Mucosa of rectum (tissue), 2 donors: ENCODE results near the gene MNX1.

Source experiments
- H3K27ac ChIP-seq, 2 donors: one replicate each; pipeline ENCODE4 v1.7.0; 2013; ENCODE audit warnings: inconsistent platforms in 2 of 2, low read depth in 2 of 2, low read length in 2 of 2
- H3K27me3 ChIP-seq, 2 donors: one replicate each; pipeline ENCODE4 v1.7.0; 2013; ENCODE audit warnings: low read length in 2 of 2; ENCODE audit not compliant: control insufficient read depth in 2 of 2, insufficient read depth in 2 of 2
- H3K36me3 ChIP-seq, 2 donors: one replicate each; pipeline ENCODE4 v1.7.0; 2013; ENCODE audit warnings: low read length in 2 of 2; ENCODE audit not compliant: control insufficient read depth in 2 of 2, insufficient read depth in 2 of 2
- H3K4me1 ChIP-seq, 2 donors: one replicate each; pipeline ENCODE4 v1.7.0; 2013; ENCODE audit warnings: low read length in 2 of 2, mild to moderate bottlenecking in 1 of 2; ENCODE audit not compliant: control insufficient read depth in 2 of 2, insufficient read depth in 2 of 2
- H3K4me3 ChIP-seq, 2 donors: one replicate each; pipeline ENCODE4 v1.7.0; 2013; ENCODE audit warnings: low read length in 2 of 2
- H3K9ac ChIP-seq, 2 donors: one replicate each; pipeline ENCODE4 v1.7.0; 2013; ENCODE audit warnings: low read length in 2 of 2, low read depth in 1 of 2, mild to moderate bottlenecking in 1 of 2
- H3K9me3 ChIP-seq, 2 donors: one replicate each; pipeline ENCODE4 v1.7.0; 2013; ENCODE audit warnings: low read length in 2 of 2; ENCODE audit not compliant: control insufficient read depth in 2 of 2
- donor health status: healthy.
- donor health status: Normal muscosa, but diverticular disease.

Gene MNX1

GRCh38 chr7:157033483-157034473 is 23.3 kb upstream of the MNX1 start:
- H3K4me3 ChIP-seq: no peak overlapping the region
- peaks cover 10 to 12% of the 10 kb centered on the region in 2 donors for H3K27me3 ChIP-seq
- H3K4me1 ChIP-seq: no peaks in the 10 kb centered on the region
- H3K9ac ChIP-seq: no peak overlapping the region
- H3K9me3 ChIP-seq: no peaks in the 10 kb centered on the region
- no peak overlapping the region for H3K27ac ChIP-seq
- H3K36me3 ChIP-seq: no peaks in the 10 kb centered on the region

- H3K4me1 ChIP-seq: peaks cover 0 to 7% of the 10 kb centered on the region in 2 donors
- no peaks in the 10 kb centered on the region for H3K9me3 ChIP-seq
- no peaks in the 10 kb centered on the region for H3K36me3 ChIP-seq
- H3K9ac ChIP-seq: no peak overlapping the region
- no peak overlapping the region for H3K4me3 ChIP-seq
- peaks cover 10 to 14% of the 10 kb centered on the region in 2 donors for H3K27me3 ChIP-seq
- H3K27ac ChIP-seq: no peak overlapping the region
These were observed 22.4 kb upstream of the MNX1 start for GRCh38 chr7:157032644-157033482.

- Histone ChIP-seq H3K9ac (no peak overlapping the region), H3K36me3 (no peaks in the 10 kb centered on the region), H3K4me1 (peaks cover 0 to 11% of the 10 kb centered on the region in 2 donors), H3K27me3 (peaks cover 14 to 16% of the 10 kb centered on the region in 2 donors), H3K4me3 (no peak overlapping the region), H3K9me3 (no peaks in the 10 kb centered on the region), H3K27ac (no peak overlapping the region)
These were observed 21.7 kb upstream of the MNX1 start for GRCh38 chr7:157032128-157032527.

GRCh38 chr7:157028199-157028903 is 17.9 kb upstream of the MNX1 start:
- no peaks in the 10 kb centered on the region for H3K9me3 ChIP-seq
- no peaks in the 10 kb centered on the region for H3K36me3 ChIP-seq
- H3K27me3 ChIP-seq: peaks cover 32 to 41% of the 10 kb centered on the region in 2 donors
- H3K9ac ChIP-seq: no peak overlapping the region
- H3K4me3 ChIP-seq: no peak overlapping the region
- H3K4me1 ChIP-seq: peaks cover 0 to 13% of the 10 kb centered on the region in 2 donors
- H3K27ac ChIP-seq: no peak overlapping the region

GRCh38 chr7:157027568-157028198 is 17.2 kb upstream of the MNX1 start:
- Histone ChIP-seq H3K9ac (no peak overlapping the region), H3K4me1 (peaks cover 0 to 17% of the 10 kb centered on the region in 2 donors), H3K36me3 (no peaks in the 10 kb centered on the region), H3K9me3 (no peaks in the 10 kb centered on the region), H3K27me3 (peaks cover 38 to 45% of the 10 kb centered on the region in 2 donors), H3K27ac (no peak overlapping the region), H3K4me3 (no peak overlapping the region)

- H3K36me3 ChIP-seq: no peaks in the 10 kb centered on the region
- H3K9me3 ChIP-seq: no peaks in the 10 kb centered on the region
- H3K4me1 ChIP-seq: peaks cover 13 to 20% of the 10 kb centered on the region in 2 donors
- peaks cover 54 to 73% of the 10 kb centered on the region in 2 donors for H3K27me3 ChIP-seq
- H3K4me3 ChIP-seq: no peak overlapping the region
- no peak overlapping the region for H3K27ac ChIP-seq
- no peak overlapping the region for H3K9ac ChIP-seq
These were observed 14.3 kb upstream of the MNX1 start for GRCh38 chr7:157024716-157025115.

- peaks cover 13 to 28% of the 10 kb centered on the region in 2 donors for H3K4me1 ChIP-seq
- H3K27ac ChIP-seq: no peak overlapping the region
- H3K4me3 ChIP-seq: no peak overlapping the region
- peaks cover 62 to 84% of the 10 kb centered on the region in 2 donors for H3K27me3 ChIP-seq
- no peaks in the 10 kb centered on the region for H3K9me3 ChIP-seq
- H3K36me3 ChIP-seq: no peaks in the 10 kb centered on the region
- no peak overlapping the region for H3K9ac ChIP-seq
These were observed 13.1 kb upstream of the MNX1 start for GRCh38 chr7:157023589-157023905.

- Histone ChIP-seq H3K9ac (no peak overlapping the region), H3K27me3 (peaks cover 66 to 90% of the 10 kb centered on the region in 2 donors)
These were observed 12.5 kb upstream of the MNX1 start for GRCh38 chr7:157022681-157023588.

More at GRCh38 chr7:157022681-157023588, 12.5 kb upstream of the MNX1 start:
- Histone ChIP-seq H3K9me3 (no peaks in the 10 kb centered on the region), H3K27ac (no peak overlapping the region), H3K4me1 (peaks cover 13 to 25% of the 10 kb centered on the region in 2 donors), H3K36me3 (no peaks in the 10 kb centered on the region), H3K4me3 (no peak overlapping the region)
